BJ (cell line): ENCODE results near the gene ECE2. TPM values are rescaled to one million over a fixed set of nuclear protein-coding genes. Genes with fewer than 3 reads are reported as not detected.

Experiments used
- CTCF ChIA-PET: fragments of 350-600 bp; formaldehyde crosslinking; extraction: SDS; loops from one replicate; lab custom pipeline; 2021; ENCODE audit warnings: antibody characterized with exemption, inconsistent platforms; lab: Yijun Ruan, JAX
- POLR2A ChIA-PET: fragments of 300-600 bp; sonication (Branson Sonifier 250); formaldehyde crosslinking; extraction: SDS; loops from one replicate; lab custom pipeline; 2021; ENCODE audit warnings: antibody characterized with exemption; lab: Charles Lee
- DNase-seq: peaks from one replicate; pipeline ENCODE4 v3.0.0-alpha.2; 2011; ENCODE audit warnings: low read depth
- H3K27me3 ChIP-seq: 2 replicates; pipeline ENCODE4 v1.6.0; 2011; ENCODE audit warnings: low read length; ENCODE audit not compliant: control insufficient read depth, insufficient read depth
- H3K36me3 ChIP-seq: 2 replicates; pipeline ENCODE4 v1.5.1; 2011; ENCODE audit warnings: low read length; ENCODE audit not compliant: control insufficient read depth, insufficient read depth
- H3K4me3 ChIP-seq: 2 replicates; pipeline ENCODE4 v1.5.1; 2011; ENCODE audit warnings: low read depth, mild to moderate bottlenecking, control low read depth, low read length
- CTCF ChIP-seq: IDR thresholded peaks from 2 replicates; pipeline ENCODE4 v1.5.1; 2011; ENCODE audit warnings: low read depth, mild to moderate bottlenecking, control low read depth, inconsistent platforms, low read length, moderate library complexity; ENCODE audit not compliant: insufficient read depth
- polyA minus RNA-seq: library from RNA; depleted of rRNA, polyadenylated mRNA; stranded (reverse); fragments of >200 nt; gene quantifications from 2 replicates; pipeline ENCODE4 v1.2.3, GENCODE V29; 2011; rRNA and poly(A)+ RNA removed
- polyA plus RNA-seq: library from polyadenylated mRNA; depleted of rRNA; stranded (reverse); fragments of >200 nt; gene quantifications from 2 replicates; pipeline ENCODE4 v1.2.3, GENCODE V29; 2011; rRNA removed

Gene ECE2
- polyA plus RNA-seq, result not detected in 2 replicates
- not detected in 2 replicates for polyA minus RNA-seq

GRCh38 chr3:184275961-184276910 is at the start of gene ECE2:
ECE2 (plus strand) TSS chr3:184276022; CDS start chr3:184276154, 132 bp downstream.
- no peak for TF ChIP-seq CTCF
- ChIA-PET CTCF (interaction anchor here (0.6 kb wide), 1 partner anchor 288 kb away, joined by 3 read pairs; no protein-coding TSS in a partner anchor), POLR2A (no interaction called here)
- Histone ChIP-seq H3K27me3 (peaks cover 38% of the 10 kb centered on the region), H3K36me3 (no peaks in the 10 kb centered on the region), H3K4me3 (no peak within 1 kb of the TSS)
- no peak for DNase-seq

- no peak overlapping the region for H3K4me3 ChIP-seq
- peaks cover 40% of the 10 kb centered on the region for H3K27me3 ChIP-seq
- no peaks in the 10 kb centered on the region for H3K36me3 ChIP-seq
- TF ChIP-seq CTCF, result peak; percentile 92
- DNase-seq, result no peak
- POLR2A ChIA-PET, result no interaction called here
- CTCF ChIA-PET, result interaction anchor here (0.6 to 5.4 kb wide), 42 partner anchors 9 to 350 kb away, joined by 3 to 54 read pairs (median 5); partner anchors contain the start of genes ABCC5, ABCF3, AP2M1 and CAMK2N2
Measured at GRCh38 chr3:184227481-184227935, 48.3 kb upstream of the ECE2 start.

- CTCF ChIA-PET, result interaction anchor here (0.9 to 5.4 kb wide), 28 partner anchors 10 to 332 kb away, joined by 3 to 54 read pairs (median 6); partner anchors contain the start of genes ABCC5, ABCF3, CAMK2N2 and EEF1AKMT4
Measured at GRCh38 chr3:184228376-184229137, 47.3 kb upstream of the ECE2 start.

GRCh38 chr3:184229394-184230080 is 46.3 kb upstream of the ECE2 start, which contains the start of gene VWA5B2:
VWA5B2 (plus strand) TSS chr3:184229585; CDS start chr3:184230529, 944 bp downstream.
- POLR2A ChIA-PET, result no interaction called here
- CTCF ChIA-PET, result interaction anchor here (0.6 to 5.4 kb wide), 5 partner anchors 8 to 178 kb away, joined by 3 to 54 read pairs (median 3); no protein-coding TSS in a partner anchor
- peaks cover 42% of the 10 kb centered on the region for H3K27me3 ChIP-seq
- no peak for TF ChIP-seq CTCF
- no peak for DNase-seq
- peak within 1 kb of the TSS; percentile 25 for H3K4me3 ChIP-seq
- no peaks in the 10 kb centered on the region for H3K36me3 ChIP-seq

More at GRCh38 chr3:184228376-184229137, 47.3 kb upstream of the ECE2 start:
- no peaks in the 10 kb centered on the region for H3K36me3 ChIP-seq
- POLR2A ChIA-PET, result no interaction called here
- H3K27me3 ChIP-seq, result peaks cover 44% of the 10 kb centered on the region
- no peak overlapping the region for H3K4me3 ChIP-seq
- DNase-seq, result no peak
- TF ChIP-seq CTCF, result no peak
